ENCODE results near the gene TANGO6.
"Not testable (repeated sequence)": the region's sequence is repeated elsewhere in the genome, so short reads cannot be mapped to it uniquely, and the experiment has no call there.

The TANGO6 gene

DNA sequence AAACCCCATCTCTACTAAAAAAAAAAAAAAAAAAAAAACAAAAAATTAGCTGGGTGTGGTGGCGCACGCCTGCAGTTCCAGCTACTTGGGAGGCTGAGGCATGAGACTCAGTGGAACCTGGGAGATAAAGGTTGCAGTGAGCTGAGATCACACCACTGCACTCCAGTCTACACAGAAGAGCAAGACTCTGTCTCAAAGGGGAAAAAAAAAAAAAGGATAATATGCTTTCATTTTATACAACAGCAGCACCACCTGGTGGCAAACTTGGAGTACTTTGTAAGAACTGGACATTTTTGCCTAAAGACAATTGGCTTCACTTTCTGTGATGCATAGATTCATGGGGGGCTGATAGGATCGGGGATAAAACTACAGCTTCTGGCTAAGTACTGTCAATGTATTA lies 280.6 kb downstream of the TANGO6 start:
- no peak for DNase-seq

DNA sequence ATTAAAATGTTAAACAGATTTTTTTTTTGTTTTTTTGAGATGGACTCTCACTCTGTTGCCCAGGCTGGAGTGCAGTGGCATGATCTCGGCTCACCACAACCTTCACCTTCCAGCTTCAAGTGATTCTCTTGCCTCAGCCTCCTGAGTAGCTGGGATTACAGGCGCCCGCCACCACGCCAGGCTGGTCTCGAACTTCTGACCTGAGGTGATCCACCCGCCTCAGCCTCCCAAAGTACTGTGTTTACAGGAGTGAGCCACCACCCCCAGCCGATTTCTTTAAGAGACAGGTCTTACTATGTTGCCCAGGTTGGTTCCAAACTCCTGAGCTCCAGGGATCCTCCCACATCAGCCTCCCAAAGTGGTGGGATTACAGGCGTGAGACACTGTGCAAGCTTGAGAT lies 281.1 kb downstream of the TANGO6 start:
- DNase-seq, result not testable (repeated sequence)

DNA sequence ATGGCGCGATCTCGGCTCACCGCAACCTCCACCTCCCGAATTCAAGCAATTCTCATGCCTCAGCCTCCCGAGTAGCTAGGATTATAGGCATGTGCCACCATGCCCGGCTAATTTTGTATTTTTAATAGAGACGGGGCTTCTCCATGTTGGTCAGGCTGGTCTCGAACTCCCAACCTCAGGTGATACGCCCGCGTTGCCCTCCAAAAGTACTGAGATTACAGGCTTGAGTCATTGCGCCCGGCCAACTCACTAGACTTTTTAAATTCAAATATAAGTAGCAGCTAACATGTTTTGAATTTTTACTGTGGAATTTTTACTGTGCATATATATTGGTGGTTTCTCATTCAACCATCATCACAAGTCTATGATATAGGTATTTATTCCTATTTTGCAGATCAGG lies 281.6 kb downstream of the TANGO6 start:
- not testable (repeated sequence) for DNase-seq

DNA sequence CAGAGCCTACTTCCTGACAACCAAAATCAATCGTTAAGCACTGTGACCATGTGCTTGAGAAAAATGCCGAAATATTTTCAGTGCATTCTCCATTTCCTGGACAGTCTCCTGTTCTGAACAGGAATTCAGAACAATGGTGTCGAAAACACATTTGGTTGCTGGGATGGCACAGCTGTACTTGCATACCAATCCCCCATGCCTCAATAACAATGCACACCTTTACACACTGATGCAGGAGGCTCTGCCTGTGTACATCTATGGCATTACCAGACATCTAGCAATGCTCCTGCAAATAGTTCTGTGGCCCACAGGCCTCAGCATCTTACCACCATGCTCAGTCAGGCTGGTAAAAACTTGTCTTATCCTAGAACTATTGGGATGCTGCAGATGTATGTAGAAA lies 282.9 kb downstream of the TANGO6 start:
- DNase-seq, result no peak

DNA sequence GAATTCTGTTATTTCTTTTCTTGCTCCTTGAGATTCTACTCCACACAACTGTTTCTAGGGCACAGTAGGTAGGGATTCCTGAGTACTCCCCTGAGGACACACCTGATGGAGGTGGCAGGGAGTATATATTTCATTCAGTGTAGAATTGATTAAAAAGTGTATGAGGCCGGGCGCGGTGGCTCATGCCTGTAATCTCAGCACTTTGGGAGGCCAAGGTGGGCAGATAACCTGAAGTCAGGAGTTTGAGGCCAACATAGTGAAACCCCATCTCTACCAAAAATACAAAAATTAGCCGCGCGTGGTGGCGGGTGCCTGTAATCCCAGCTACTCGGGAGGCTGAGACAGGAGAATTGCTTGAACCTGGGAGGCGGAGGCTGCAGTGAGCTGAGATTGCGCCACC lies 283.5 kb downstream of the TANGO6 start:
- DNase-seq, result not testable (repeated sequence)

DNA sequence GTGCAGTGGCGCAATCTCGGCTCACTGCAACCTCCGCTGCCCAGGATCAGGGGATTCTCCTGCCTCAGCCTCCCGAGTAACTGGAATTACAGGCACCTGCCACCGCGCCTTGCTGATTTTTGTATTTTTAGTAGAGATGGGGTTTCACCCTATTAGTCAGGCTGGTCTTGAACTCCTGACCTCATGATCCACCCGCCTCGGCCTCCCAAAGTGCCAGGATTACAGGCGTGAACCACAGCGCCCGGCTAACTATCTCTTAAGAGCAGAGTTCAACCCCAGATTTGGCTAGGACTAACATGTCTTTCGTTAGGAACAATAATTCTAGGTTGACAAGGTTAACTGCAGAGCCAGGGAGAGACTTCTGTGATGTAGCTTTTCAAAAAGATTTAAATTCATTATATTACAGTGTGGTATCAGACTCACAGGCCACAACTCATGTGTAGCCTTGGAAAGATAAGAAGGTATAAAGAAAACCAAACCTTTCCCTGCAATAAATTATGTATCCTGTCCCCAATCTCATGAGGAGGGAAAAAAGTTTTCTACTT lies 284.7 kb downstream of the TANGO6 start:
- DNase-seq, result no peak

DNA sequence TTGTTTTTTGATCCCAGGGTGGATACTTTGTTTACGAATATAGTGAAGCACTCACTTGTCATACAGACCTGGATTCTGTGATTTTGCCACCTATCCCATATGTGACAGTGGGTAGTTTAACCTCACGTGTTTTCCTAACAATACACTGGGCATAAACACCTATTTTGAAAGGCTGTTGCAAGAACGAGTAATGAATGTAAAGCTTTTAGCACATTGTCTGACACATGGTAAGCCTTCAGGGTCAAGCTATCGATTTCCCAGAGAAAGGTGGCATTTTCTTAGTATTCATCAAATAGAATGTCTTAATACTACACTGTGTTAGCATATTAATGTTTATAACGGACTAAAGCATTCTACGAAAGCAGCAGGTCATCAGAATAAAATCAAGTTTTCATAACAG lies 287.1 kb downstream of the TANGO6 start:
- DNase-seq, result no peak

DNA sequence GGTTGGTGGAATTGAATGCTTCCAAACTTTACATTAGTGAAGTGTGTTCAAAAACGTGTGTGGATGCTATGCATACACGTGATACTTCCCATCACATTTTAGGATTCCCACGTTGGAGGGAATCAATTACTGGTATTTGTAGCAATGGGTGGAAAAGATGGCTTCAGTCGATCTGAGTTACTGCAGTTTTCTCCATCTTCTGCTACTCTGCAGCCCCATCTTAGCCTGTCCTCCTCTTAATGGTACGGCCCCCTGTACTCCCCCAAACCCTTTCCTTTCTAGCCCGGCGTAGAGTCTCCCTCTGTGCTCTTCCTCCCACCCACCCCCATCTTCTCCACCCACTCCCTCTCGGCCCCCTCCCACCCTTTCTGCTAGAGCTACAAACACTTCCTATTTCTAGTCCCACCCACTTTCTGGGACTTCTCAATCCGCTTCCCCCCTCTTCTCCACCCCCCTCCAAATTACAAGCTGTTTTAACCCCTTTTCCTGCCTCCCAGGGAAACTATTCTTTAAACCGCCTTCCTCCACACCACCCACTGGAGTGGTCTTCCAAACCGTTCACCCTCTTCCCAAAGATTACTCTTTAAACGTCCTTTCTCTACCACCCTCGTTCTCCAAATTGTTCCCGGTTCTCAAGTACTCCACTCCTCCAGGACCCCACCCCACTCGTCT lies 288.0 kb downstream of the TANGO6 start:
- no peak for DNase-seq

DNA sequence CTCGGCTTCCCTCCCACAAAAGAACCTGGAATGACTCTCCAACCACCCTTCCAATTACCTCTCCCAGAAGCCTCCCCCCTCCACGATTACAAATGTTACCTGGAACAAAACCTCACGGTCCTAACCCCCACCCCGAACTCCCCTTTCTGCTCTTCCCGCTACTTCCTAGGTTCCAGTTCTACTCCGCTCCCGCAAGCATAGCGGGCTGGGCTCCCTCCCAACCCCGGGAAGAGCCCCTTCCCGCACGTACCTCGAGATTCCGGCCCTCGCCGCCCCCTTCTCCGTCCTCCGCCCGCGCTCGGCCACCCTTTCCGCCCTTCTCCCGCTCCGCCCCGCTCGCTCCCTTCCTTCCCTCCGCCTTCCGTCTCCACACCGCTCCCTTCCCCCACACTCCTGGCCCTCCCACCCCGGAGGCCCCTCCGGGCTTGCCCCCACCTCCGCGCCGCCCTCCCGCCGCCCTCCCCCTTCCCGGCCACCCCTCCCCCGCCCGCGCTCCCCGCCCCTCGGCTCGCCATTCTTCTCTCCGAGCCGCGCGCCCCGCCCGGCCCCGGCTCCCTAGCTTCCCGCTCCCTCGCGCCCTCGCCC lies 288.6 kb downstream of the TANGO6 start:
- DNase-seq, result peak; percentile 52

DNA sequence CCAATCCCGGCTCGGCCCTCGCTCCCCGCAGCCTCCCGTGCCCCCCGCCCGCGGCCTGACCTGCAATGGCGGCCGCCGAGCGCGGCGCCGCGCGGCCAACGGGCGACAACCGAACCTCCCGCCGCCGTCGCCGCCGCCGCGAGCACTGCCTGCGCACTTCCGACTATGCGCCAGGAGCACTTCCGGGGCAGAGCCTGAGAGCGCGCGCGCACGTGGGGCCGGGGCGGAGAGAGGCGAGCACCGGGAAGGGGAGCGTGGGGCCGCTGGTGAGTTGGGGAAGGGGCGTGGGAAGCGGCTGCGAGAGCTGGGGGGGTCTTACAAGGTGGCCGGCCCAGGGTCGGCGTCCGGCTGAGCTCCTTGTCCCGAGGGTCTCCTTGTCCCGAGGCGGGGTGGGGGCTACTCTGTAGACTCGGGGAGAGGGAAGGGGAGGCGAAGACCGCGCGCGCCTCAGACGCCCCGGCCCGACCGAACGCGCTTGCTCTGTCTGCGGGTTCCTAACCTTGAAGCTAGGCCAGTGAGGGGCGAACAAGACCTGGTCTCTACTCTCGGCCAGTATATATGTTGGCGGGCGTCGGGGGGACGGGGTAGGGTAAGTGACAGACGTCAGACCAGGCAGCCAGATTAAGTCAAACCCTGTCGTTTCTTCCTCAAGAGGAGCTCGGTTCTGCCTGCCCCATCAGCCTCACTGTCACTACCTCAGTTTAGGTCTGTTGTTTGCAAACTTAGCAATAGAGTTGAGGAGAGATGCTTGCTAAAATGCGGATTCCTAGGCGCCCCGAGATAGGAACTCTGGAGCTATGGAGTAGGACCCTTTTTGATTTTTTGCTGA lies 289.3 kb downstream of the TANGO6 start, which contains the start of the genes CHTF8 and UTP4:
TSS of gene CHTF8 (minus strand) at position 165 of the 829 bp plus-strand sequence. CDS start 11,130 bp downstream, outside the sequence.
TSS of gene UTP4 (plus strand) at position 226 of the 829 bp plus-strand sequence. CDS start 811 bp downstream, outside the sequence.
- peak; percentile 70 for DNase-seq

DNA sequence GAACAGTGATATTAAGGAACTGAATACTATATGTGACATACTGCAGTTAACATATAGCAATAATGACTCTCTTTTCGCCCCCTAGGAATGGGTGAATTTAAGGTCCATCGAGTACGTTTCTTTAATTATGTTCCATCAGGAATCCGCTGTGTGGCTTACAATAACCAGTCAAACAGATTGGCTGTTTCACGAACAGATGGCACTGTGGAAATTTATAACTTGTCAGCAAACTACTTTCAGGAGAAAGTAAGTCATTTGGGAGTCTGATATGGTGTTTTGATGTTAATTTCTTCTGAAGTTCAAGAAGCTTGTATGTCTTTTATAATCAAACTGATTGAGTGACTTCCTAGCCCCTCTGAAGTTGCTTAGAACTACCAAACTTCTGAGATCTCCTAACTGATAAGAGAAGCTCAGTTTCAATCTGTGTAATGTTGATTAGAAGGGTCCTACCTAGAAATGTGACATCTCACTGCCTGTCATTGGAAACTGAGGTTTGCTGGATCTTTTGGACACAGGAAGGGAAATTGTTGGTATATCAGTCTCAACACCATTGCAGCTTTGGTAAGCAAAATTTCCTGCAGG lies 290.1 kb downstream of the TANGO6 start:
- DNase-seq, result no peak
